Omental fat pad (tissue), 4 donors: Measurements from ENCODE around the gene MRPL4. TPM values are rescaled to one million over a fixed set of nuclear protein-coding genes. Genes with fewer than 3 reads are reported as not detected.
"Not testable (repeated sequence)": the region's sequence is repeated elsewhere in the genome, so short reads cannot be mapped to it uniquely, and the experiment has no call there.

Experiments used
- ATAC-seq: fragments of 150-250 bp; one replicate; pipeline ENCODE4 v1.9.1; 2016; ENCODE audit warnings: mild to moderate bottlenecking, moderate library complexity; ENCODE audit not compliant: low FRiP score
- DNase-seq: peaks from one replicate; pipeline ENCODE4 v3.0.0-alpha.2; 2019; ENCODE audit warnings: low spot score
- total RNA-seq, 4 donors: library from RNA; depleted of rRNA; stranded (reverse); fragments of >200 nt; gene quantifications; one replicate each; pipeline ENCODE4 v1.1.0, GENCODE V29; 2016
- TF ChIP-seq, protein P1 (sequence below), 3 donors: fragments of 450-650 bp; IDR thresholded peaks; one replicate each; pipeline ENCODE4 v1.5.1; 2016 to 2017; ENCODE audit warnings: antibody characterized with exemption in 3 of 3, mild to moderate bottlenecking in 3 of 3, moderate library complexity in 2 of 3

The MRPL4 gene
- total RNA-seq, 4 donors from 2014 or later = 44.6 to 73.3 (median 65.7) TPM

DNA sequence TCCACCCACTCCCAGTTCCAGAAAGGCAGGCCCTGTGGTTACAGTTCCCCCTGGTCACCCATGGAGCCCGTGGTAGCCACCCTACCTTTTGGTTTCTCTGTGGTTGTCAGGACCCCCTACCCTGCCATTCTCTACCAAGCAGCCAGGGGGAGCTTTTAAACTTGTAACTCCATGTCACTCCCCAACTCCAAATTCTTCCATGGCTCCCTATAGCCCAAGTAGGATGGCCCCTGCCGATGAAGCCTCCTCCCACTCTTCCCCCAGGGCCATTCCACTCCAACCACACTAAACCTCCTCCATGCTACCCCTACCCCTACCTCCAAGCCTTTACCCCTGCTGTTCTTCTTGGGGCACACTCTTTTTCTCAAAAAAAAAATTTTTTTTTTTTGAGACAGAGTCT lies 23.1 kb upstream of the MRPL4 start:
- TF ChIP-seq, protein P1, sequence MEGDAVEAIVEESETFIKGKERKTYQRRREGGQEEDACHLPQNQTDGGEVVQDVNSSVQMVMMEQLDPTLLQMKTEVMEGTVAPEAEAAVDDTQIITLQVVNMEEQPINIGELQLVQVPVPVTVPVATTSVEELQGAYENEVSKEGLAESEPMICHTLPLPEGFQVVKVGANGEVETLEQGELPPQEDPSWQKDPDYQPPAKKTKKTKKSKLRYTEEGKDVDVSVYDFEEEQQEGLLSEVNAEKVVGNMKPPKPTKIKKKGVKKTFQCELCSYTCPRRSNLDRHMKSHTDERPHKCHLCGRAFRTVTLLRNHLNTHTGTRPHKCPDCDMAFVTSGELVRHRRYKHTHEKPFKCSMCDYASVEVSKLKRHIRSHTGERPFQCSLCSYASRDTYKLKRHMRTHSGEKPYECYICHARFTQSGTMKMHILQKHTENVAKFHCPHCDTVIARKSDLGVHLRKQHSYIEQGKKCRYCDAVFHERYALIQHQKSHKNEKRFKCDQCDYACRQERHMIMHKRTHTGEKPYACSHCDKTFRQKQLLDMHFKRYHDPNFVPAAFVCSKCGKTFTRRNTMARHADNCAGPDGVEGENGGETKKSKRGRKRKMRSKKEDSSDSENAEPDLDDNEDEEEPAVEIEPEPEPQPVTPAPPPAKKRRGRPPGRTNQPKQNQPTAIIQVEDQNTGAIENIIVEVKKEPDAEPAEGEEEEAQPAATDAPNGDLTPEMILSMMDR (IDR thresholded peaks at IDR 0.05) = no peak
- DNase-seq (no peak), ATAC-seq (no peak)

DNA sequence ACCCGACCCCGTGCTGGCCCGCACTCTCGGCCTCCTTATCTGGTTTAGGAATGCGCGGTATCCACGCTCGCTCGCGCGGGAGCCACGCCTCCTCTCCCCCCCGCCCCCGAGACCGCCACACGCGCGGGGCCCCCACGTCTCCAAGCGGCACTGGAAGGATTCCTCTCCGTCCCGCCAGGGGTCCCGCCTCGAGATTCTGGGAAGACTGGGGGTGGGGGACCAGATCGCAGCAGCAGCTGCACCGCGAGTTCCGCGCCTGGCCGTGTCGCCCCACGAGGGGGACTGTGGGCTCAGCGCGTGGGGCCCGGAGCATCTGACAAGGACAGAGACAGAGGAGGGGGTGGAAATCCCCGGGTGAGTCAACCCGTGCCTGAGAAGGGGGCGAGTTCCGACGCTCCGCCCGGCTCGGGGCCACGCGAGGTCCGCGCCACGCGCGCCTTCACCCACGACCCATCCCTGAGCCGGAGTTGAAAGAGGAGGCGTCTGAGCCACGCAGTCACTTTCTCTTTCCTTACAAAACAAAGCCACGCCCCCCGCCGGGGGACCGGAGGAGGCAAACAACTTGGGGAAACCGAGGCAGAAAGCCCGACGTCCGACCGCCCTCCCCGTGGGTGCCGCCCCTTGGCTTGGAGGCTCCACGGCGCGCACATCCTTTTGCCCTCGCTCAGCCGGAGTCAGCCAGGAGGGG lies 21.7 kb upstream of the MRPL4 start:
- TF ChIP-seq, protein P1 (IDR thresholded peaks at IDR 0.05) = no peak
- peak; percentile 45 for ATAC-seq
- no peak for DNase-seq

DNA sequence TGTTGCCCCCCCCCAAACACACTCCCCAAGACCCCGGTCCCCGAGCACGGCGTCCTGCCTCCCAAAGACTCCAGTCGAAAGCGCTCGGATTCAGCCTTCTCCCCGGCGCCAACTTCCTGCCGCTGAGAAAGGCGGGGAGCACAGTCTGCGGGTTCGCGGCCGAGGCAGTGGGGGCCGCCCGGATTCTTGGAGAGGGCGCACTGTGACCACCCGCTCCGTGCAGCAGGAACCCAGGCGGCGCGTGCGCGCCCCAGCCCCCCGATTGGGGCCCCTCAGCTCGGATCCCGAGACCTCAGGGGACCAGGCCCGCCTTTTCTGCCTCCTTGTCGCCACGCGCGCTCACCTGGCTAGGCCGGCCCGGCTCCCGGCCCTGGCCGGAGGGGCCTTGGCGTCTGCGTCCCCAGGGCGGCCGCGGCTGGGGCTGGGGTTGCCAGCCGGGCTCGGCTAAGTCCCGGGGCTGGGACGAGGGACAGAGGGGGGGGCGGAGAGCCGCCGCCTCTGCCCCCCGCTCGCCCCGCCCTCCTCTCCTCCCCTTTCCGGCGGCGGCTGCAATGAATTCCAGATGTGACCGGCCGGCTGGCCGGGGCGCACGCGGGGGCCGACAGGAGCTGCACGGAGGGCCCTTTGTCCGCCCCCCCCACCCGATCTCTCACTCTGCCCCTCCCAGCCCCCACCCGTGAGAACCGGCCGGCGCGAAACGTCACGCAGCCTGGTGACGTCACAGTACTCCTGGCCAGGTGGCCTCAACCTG lies 21.0 kb upstream of the MRPL4 start, which contains the start of gene S1PR2:
TSS of gene S1PR2 (minus strand) at position 471 of the 751 bp plus-strand sequence. CDS start 6,426 bp downstream, outside the sequence.
- DNase-seq (no peak), ATAC-seq (peak; percentile 34)
- TF ChIP-seq, protein P1 (IDR thresholded peaks at IDR 0.05) = no peak

DNA sequence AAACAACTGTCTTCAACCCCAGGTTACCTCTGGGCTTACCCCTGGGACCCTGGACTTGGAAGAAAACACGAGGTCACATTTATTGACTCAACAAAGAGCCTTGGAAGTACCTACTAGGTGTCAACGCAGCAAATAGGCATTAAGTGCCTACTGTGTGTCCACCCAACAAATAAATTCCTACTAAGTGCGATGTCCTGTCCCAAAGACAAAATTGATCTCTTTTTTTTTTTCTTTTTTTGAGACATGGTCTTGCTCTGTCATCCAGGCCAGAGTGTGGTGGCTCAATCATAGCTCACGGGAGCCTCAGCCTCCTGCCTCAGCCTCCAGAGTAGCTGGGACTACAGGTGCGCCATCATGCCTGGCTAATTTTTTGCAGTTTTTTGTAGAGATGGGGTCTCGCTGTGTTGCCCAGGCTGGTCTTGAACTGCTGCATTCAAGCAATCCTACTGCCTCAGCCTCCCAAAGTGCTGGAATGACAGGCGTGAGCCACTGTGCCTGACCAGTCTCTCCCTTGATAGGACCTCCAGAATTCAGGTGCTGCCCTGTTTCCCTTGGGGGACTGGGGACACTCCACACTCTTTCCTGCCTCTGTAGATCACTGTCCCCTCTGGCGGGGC lies 20.3 kb upstream of the MRPL4 start:
- TF ChIP-seq, protein P1 (IDR thresholded peaks at IDR 0.05) = no peak
- DNase-seq = no peak
- no peak for ATAC-seq

DNA sequence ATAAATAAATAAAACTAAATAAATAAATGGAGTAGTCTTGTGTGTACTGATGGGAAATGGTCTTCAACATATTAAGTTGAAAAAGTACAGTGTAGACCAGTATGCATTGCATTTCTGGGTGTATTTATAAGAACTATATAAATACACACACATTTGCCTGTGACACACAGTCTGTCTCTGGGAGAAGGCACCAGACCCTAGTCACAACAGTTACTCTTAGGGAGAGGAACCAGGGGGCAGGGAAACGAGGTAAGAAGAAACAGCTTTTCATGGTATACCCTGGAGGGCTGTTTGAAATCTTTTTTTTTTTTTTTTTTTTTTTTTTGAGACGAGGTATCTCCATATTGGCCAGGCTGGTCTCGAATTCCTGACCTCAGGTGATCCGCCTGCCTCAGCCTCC lies 18.1 kb upstream of the MRPL4 start:
- DNase-seq (no peak), ATAC-seq (no peak)
- TF ChIP-seq, protein P1 (IDR thresholded peaks at IDR 0.05) = no peak

DNA sequence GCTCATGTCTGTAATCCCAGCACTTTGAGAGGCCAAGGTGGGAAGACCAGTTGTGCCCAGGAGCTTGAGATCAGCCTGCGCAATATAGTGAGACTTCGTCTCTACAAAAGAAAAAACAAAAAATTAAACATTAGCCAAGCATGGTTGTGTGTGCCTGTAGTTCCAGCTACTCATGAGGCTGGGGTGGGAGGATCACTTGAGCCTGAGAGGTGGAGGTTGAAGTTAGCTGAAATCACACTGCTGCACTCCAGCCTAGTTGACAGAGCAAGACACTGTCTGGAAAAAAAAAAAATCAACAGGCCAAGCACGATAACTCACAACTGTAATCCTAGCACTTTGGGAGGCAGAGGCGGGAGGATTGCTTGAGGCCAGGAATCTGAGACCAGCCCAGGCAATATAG lies 17.0 kb upstream of the MRPL4 start:
- DNase-seq (no peak), ATAC-seq (no peak)
- TF ChIP-seq, protein P1 (IDR thresholded peaks at IDR 0.05) = no peak

DNA sequence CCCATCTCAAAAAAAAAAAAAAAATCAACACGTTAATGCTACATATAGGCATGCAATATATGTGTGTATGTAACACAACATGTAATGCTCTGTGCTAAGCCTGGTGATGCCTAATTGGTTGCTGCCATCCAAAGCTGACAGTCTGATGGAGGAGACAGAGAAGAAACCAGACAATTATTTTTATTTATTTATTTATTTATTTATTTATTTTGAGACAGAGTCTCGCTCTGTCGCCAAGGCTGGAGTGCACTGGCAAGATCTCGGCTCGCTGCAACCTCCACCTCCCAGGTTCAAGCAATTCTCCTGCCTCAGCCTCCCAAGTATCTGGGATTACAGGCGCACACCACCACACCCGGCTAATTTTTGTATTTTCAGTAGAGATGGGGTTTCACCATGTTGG lies 16.6 kb upstream of the MRPL4 start:
- ATAC-seq, DNase-seq: not testable (repeated sequence)
